ENCODE results near the gene CLDN8.

The CLDN8 gene

DNA sequence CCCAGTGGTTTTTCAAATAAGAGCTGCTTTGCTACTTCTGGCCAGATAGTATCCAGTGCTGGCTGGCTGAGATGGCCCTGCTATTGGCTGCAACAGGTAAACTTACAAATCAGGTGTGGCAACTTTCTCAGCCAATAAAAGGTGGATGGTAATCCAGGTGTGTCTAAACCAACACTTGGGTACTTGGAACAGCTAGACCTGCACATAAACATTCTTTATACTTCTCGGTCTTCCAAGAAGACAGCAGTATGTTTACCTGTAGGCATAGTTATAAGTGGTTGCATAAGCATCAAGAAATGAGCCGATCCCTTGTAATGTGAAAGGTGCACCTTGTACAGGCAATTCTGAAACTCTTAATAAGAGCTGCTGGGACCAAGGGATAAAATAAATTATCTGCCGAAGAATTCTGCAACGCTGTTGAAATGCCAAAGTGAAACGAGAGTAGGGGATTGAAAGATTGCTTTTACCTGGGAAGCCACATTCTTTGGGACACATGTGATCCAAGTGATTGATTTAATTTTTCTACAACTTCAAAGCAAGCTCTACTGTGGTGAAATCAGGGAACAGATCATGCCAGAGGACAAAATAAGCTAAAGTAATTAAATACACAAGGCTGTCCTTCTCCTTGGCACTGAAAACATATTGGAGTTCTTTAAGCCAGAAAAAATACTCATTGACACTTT lies at the start of gene CLDN8:
Gene CLDN8 (minus strand): TSS at position 57 of the 683 bp plus-strand sequence. CDS start 172 bp downstream, outside the sequence.
- DNase-seq, result no peak

DNA sequence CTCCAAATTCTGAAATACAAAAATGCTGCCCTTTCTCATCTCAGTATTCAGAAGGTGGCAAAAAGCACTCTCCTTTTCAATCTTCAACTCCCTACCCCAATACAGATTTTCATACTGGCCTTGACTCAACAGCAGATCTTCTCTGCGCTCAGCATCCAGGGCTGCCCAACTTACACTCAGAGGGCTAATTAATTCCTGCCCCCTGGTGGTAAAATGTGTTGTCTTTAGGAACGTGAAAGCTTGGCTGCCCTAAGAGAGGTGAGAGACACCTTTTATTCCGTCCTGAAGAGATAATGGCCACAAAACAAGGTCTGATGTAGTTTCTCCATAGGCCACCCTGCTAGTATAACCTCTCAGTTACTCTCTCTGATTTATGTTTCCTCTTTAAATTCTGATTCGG lies 41.9 kb upstream of the CLDN8 start:
- no peak for DNase-seq

DNA sequence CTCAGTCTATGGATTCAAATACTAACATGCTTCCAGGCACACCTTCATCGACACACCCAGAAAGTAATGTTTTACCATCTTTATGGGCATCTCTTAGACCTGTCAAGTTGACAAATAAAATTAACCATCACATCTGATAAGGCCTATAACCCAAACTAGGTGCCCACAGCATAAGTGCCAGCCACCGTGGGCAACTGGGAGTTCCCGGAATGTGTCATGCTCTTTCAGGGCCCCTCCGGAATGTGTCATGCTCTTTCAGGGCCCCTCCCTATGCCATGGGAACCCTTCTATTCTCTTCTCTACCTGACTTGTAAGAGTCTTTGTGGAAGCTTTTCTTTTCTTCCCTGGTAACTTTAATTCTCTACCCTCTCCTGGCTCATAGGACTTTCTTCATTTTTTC lies 40.2 kb upstream of the CLDN8 start:
- no peak for DNase-seq

DNA sequence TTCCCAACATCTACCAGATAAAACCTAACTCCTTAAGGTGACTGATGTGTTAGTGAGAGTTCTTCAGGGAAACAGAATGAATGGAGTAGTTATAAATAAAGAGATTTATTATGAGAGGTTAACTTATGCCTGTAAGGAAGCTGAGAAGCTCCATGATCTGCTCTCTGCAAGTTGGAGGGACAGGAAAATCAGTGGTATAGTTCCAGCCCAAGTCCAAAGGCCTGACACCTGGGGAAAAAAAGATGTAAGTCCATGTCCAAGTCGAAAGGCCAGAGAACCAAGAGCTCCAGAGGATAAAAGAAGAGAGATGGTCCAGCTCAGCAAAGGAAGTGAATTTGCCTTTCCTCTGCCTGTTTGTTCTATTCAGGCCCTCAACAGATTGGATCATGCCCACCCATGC lies 39.8 kb upstream of the CLDN8 start:
- no peak for DNase-seq

DNA sequence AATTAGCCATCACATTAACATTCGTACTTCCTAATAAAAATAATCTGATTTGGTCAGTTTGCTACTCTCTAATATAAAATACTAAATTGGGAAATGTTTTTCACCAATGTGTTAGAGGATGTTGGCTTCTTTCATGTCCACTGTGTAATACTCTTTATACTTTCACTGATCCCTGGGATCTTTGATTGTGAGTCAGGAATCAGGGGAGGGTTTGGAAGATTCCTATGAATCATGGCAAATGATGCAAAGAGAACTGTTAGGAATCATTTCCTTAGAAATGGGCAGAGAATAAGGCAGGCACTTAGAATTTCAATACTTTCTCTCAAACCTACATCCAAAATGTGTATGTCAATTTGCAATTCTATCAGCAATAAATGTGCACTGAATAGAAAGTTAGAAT lies 35.9 kb upstream of the CLDN8 start:
- no peak for DNase-seq

DNA sequence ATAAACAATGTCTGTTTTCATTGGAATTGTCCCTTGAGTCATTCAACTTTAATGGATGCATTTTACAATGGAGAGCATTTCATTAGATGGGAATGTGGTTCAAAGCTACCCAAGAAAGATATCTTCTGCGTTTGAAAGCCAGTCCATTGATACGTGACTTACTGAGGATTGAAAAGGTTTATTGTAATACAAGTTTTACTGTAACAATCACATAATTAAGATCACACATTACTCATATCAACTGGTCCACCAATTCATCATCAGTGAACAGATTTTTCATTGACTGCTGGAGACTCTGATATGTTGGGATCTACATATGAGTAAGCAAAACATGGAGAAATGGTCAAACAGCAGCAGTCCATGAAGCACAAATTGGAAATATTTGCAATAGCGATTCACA lies 34.0 kb upstream of the CLDN8 start:
- no peak for DNase-seq

DNA sequence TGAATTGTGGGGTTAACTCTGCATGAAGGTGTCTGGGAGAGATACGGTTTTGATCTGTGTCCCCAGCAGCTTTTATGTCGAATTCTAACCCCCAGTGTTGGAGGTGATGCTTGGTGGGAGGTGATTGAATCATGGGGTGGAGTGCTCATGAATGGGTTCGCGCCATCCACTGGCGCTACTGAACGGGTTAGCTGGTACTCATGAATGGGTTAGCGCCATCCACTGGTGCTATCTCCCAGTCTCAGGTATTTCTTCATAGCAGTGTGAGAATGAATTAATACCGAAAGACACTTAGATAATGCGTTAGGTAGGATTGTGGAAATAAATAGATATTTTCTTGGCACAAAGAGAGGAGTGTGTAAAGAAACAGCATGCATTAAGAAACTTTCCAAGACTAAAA lies 32.9 kb upstream of the CLDN8 start:
- no peak for DNase-seq

DNA sequence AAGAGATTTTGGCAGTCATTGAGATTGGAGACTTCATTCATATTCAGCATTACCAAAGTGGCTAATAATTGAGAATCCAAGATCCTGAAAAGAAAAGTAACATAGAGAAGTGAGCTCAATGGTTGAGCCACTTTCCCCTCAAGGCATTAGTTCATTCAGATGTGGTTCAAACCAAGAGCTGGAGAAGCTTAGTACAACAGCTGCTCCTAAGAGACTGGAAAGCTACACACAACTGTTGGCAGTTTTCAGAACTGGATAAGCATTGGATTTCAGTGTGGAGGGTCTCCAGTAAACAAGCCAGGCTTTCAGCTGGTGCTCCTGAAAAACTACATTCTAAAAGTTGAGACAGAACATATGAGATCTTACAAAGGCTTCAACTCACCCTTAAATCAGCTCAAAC lies 29.2 kb upstream of the CLDN8 start:
- DNase-seq, result no peak

DNA sequence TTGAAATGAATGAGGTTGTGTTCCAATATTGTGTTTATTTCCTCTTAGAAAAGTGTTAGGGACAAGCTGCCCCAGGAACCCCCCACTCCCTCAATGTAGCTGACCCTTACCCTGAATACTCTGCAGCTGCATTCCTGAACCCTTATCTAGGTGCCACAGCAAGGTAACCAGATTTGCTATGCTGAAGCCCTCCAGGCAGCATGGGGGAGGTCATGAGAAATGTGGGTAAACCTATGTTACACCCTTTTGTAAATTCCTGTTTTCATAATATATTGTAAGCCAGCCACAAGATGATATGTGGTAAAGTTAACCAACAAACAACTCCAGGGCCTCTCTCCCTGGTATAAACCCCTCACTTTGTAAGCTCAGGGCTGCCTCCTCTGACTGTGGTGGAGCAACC lies 27.8 kb upstream of the CLDN8 start:
- no peak for DNase-seq

DNA sequence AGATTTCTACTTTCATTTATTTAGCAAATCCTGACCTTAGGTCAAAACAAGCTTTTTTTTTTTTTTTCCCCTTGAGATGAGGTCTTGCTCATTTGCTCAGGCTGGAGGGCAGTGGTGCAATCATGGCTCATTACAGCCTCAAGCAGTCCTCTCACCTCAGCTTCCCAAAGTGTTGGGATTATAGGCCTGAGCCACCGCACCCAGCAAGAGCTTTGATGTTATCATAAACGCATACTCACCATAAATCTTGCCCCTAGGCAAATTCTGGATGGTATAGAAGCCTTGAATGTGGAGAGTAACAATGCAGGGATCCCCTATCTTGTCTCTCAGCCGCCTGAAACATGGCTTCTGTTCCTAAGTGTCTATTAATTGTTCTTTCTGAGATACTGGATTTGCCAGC lies 24.8 kb upstream of the CLDN8 start:
- DNase-seq, result no peak

DNA sequence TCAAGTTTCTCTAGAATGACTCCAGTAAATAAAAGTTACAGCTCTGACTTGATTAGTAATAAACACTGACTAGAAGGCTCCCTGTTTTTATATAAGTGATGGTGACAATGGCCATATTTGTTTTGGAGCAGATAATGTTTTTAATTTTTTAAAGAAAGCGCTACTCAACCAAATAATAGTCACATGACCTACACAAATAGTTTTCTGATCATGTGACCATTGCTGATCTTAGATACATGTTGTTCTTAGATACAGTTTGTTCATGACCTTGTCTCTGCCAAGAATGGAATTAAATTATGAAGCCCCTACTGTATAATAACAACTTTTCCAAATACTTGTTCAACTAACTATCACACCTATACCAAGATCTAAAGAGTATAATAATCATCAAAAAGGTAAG lies 22.3 kb upstream of the CLDN8 start:
- no peak for DNase-seq

DNA sequence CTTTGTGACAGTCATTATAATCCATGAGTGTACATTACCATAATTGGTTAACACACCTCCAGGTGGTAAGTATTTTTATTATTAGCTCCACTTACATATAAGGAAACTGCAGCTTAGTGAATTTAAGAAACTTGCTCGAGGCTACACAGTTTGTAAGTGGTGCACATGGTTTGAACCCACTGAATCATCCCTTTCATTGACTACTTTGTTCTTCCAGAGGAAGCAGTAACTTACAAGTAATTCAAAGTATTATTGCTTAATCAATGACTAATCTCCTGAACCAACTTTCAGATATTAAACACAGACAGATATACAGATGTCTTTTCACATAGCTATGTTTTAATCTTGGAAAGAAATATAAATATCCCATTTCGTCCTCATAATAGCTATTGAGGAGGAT lies 18.7 kb upstream of the CLDN8 start:
- no peak for DNase-seq

DNA sequence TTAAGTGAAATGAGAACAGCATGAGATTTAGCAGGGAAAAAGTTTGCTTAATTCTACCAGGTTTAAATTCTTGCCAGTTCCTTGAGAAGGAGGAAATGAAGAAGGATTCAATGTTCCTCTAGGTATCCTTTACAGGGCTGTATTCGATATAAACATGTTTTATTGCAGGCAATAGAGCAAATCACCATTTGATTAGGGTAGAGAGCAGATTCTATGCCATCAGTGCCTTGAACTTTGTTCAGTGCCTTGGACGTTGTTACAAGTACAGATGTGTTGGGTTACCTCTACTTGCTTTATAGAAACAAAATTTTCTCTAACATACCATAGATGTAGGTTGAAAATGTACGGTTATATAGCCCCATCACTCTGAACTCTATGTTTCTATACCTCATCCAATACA lies 18.2 kb upstream of the CLDN8 start:
- DNase-seq, result no peak

DNA sequence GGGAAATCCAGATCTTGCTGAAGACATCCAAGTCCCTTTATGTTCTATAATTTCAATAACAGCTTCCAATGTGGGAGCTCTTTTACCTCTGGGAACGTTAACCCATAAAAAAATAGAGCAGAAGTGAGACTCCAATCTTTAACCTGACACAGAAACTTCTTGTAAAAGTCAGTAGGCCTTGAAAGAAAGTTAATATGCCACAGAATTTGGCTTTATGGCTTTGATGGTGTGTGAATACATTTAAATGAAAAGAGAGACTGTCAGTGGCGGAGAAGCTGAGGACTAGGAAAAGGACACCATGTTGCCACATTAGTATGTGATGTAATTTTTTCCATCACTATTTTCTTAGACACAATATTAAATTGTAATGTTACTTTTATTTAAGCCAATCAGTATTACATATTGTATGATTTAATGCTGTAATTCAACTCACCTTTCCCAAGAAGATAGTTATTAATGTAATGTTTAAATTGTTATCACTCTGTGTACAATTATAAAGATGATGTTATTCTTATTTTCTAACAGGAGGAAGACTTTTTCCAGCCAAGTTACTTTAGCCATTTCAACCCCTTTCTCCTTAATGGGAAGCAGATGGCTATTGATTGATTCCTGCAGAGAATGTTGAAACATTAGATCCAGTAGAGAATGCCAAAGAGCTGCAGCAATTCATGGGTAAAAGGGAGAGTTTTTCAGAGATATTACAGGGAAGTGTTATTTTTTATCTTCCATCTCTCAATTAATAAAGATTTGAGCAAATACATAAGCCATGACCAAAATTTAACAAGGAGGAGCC lies 17.5 kb upstream of the CLDN8 start:
- no peak for DNase-seq

DNA sequence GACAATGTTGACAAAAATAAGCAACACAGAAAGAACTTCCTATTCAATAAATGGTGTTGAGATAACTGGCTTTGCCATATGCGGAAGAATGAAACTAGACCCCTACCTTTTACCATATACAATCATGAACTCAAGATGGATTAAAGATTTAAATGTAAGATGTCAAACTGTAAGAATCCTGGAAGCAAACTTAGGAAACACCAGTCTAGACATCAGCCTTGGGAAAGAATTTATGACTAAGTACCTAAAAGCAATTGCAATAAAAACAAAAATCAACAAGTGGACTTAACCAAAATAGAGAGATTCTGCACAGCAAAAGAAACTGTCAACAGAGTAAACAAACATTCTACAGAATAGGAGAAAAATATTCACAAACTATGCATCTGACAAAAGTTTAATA lies 16.1 kb upstream of the CLDN8 start:
- DNase-seq, result no peak

DNA sequence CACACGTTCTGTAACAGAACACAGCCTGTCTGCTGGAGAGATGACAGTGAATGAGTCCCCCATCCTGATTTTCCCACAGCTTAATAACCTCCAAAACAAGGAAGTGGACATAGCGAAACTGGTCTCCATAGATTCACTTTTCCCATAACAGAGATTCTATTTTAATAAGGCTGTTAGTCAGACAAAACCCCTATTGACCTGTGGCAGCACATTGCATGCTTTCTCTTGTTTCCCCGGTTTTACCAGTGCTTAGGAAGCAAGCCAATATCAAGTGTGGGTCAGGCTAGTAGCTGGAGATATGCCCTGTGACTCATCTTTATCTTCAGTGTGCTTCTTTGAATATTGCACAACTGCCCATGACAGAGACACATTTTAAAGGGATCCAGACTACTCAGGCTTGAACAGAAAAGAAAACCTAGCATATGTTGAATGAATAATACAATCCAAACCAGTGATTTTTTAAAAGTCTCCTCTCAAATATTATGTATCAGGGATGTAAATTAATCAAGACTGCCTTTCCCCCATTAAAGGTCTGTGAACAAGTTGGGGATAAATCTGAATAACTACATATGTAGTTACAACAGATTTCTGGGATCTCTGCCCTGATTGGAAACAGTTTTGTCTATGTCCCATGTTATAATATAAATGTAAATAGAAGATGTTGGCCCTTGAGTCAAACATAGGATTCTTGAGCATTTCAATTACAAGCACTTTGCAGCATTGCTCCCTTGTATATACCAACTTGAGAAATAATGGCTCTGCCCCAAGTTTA lies 11.9 kb upstream of the CLDN8 start:
- DNase-seq, result no peak

DNA sequence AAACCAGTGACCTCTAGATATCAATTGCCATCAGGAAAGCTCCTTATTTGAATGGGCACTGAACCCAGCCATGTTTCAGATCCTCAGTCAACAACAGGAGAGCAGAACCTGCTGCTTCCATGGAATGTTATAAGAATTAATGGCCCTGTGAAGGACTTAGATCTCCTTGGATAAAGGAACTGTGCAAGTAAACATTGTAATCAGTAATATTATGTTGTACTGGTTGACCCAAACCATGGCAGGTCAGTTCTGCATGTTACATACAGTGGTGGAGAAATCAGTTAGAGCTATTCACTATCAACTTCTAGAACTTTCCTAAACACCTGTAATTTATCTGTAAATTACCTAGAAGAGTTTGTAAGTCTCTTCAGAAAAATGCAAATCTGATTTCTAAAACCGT lies 11.2 kb upstream of the CLDN8 start:
- DNase-seq, result no peak

DNA sequence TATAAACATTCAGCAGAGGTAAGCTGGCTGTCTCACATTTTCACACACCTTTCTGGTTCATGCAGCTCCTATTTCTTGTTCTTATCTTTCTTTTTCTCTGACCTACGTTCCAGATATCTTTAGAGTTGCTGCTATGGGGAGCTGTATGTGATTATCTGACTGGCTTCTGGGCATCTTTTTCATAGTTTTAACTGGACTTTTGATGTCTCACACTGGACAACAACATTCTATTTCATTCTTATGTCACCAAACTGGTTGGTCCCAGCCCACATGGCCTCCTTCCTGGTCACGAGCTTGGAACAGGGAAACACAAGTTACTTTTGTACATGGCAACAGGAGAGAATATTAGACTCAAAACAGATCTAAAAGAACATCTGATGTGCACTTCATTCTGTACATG lies 7.7 kb upstream of the CLDN8 start:
- no peak for DNase-seq

DNA sequence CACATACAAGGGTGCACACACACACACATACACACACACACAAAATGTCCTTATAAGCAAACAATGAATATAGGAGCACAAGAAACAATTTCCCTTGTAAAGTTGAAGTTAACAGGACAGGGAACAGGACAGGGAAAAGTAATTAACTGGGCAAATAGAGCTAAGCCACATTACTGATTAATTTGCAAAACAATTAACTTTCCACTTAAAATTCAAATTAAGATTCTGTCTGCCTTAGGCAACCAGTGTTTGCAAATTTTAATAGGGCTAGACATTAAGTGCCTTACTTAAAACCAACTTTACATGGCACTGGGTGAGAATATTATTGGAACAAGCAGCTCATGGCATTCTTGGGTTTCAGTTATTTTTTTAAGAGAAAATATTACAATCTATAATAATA lies 6.8 kb upstream of the CLDN8 start:
- DNase-seq, result no peak

DNA sequence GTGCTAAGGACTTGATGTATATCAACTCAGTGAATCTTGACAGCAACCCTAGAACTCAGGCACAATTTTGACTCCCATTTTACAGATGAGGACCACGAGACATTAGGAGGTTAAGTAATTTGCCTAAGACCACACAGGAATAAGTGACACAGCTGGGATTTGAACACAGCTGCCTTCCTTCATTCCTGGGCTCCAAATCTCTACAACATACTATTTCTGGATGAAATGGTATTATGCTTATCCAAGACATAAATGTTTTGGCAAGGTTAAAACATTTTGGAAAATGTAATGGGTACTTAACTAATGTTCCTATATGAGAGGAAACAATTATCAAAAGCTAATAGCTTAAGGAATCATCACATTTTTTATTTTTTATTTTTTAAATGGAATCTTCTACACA lies 4.8 kb downstream of the CLDN8 start:
- DNase-seq, result no peak

DNA sequence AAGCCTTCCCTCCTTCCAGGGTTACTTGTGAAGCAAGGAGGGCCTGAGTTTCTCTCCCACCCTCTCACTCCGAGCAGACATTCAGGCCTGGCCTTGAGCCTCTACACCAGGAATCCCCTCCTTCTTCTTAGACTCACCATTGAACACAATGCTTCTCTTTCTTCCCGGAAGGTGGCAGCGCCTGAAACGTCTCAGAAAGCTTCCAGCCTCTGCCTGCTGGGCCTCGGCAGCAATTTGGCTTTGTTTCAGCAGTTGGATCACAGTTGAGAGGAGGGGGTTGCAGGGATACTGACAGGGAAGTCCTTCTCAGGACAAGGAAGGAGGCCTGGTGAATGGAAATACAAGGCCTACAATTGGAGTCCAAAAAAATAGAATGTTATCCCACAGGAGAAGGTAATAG lies 6.3 kb downstream of the CLDN8 start:
- DNase-seq, result no peak

DNA sequence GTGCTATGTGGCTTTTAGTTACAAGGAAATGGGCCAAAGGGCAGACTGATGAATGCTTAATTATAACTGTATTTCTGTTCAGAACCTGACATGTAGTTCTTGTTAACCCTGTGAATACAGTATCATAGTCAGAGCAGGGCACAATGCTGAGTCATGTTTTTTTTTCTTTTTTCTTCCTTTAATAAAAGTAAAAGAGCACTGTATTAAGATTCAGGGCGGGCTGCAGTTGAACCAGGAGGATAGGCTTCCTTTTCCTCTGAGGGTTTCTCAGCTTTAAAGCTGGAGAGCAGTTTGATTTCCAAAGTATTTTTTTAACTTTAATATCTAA lies 8.7 kb downstream of the CLDN8 start:
- DNase-seq, result no peak

DNA sequence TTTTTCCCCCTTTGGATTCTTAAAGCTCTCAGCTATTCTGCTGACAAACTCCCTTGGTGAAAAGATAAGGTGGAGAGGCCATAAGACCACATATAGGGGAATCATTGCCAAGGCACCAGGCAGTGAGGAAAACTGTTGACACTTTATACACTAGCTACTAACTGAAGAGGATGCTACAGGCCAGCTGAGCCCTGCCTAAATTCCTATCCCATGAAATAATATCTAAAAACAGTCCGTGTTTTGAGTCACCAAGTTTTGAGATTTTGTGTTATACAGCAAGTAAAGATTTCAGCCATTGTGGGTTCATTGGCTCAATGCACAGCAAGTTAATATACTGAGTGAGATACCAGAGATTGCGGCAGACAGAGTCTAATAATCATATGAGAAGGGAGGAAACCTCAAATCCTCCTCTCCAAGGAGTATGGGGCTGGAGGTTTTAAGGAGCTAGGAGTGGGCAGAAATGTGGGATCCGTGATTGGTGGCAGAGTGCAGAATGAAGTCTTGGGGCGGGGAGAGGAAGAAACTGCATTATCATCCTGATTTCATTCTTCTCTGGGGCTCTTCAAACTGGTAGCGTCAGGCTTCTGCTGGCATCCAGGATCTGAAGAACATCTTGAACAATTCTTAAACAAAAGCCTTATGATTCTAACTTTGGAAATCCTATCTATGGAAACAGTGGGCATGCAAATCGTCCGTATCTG lies 9.2 kb downstream of the CLDN8 start:
- DNase-seq, result no peak

DNA sequence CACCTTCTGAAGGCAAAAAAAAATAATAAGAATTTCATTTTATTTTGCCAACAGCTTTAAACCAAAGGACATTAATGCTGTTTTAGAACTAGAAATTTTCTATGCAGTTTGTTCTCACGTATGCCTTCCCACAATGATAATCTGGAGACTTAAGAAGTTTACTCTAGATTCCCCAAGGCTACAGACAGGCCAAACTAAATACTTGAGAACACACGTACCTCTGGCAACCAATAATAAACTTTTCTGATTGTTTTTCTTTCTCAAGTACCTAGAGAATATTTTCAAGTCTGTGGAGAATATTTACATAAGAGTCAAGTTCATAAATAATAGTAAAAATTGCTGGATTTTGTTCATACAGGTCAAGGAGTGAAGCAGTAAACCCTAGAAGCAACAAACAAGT lies 15.9 kb downstream of the CLDN8 start:
- DNase-seq, result no peak
